HTR-8/SVneo (cell line): ENCODE results near the gene ADK.

Experiments
- DNase-seq: peaks from one replicate; pipeline ENCODE4 v3.0.0; 2011; ENCODE audit warnings: low spot score, mixed read lengths; ENCODE audit not compliant: insufficient read length
- FAIRE-seq: peaks from 2 replicates; lab custom pipeline; 2011; peaks lifted over from hg19 to GRCh38; lab: Jason Lieb, UNC

ADK gene

DNA sequence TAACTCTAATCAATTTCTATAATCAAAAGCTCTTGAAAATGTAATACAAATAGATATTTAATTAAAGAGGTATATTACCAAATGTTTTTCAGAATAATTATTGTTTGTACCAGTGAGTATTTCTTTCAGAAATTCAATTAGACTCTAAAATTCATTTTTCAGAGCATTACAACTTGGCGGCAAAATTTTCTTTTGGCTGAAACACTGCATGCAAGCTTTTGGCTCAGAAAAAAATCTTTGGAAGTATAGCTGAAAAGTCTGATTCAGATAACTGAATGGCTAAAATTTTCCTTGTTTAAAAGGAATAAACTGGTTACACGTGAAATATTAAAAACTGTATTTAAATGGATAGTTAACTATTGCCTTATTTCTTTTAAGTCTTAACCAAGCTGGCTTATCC lies 472.8 kb downstream of the ADK start:
- no peak for FAIRE-seq

DNA sequence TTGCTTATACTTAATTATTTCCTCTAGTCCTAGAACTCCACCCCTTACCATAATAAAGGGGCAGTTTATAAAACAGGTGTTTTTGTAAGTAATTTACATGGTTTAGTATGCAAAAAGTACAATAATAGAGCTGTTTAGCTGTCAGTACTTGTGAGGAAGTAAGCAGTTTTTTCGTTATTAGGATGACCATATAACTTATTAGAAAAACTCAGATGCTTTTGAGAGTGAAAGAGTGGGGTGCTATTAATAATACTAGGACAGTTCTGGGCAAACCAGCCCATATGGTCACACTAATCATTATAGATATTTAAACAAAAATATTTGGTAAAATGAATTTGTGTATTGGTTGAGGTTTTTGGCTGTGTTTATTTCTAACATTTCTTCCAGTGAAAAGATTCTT lies 473.5 kb downstream of the ADK start:
- DNase-seq: no peak
- no peak for FAIRE-seq

More for the DNA sequence above, 472.8 kb downstream of the ADK start:
- DNase-seq: no peak

DNA sequence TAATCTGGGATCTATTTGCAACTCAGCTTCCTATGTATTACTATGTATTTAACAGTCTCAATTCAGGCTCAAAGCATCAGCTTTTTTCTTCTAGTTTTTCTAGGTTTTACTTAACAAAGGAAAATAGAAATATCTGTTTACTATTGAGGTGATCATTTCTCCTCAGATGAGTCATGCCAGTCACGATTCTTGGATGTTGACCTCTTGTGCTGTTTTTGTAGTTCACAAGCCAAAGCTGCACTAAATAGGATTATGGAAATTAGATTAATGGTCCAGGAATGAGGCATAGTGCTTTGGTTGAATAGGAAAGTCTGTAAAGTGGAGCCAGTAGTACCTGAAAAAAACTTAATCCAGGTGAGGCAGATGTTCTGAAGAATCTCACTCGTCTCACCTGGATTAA lies 477.1 kb downstream of the ADK start:
- FAIRE-seq: no peak
- DNase-seq: no peak

- FAIRE-seq: no peak
These were observed 484.0 kb downstream of the ADK start for GRCh38 chr10:74634995-74635536.

DNA sequence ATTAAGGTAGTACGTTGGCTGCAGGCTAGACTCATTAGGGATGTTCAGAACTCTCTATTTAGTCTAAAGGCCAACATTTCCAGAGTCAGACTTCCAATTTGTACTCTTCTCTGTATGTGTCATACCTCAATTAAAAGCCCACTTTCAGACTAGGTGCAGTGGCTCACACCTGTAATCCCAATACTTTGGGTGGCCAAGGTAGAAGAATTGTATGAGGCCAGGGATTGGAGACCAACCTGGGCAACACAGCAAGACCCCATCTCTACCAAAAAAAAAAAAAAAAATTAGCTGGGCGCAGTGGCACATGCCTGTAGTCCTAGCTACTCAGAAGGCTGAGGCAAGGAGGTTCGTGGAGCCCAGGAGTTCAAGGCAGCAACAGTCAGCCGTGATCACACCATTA lies 484.6 kb downstream of the ADK start:
- DNase-seq (no peak), FAIRE-seq (no peak)

More at GRCh38 chr10:74634995-74635536, 484.0 kb downstream of the ADK start:
- DNase-seq: no peak

GRCh38 chr10:74637685-74638084 lies 486.7 kb downstream of the ADK start:
- no peak for FAIRE-seq

GRCh38 chr10:74640134-74640921 lies 489.3 kb downstream of the ADK start:
- no peak for DNase-seq
- FAIRE-seq: no peak

More at GRCh38 chr10:74637685-74638084, 486.7 kb downstream of the ADK start:
- no peak for DNase-seq

DNA sequence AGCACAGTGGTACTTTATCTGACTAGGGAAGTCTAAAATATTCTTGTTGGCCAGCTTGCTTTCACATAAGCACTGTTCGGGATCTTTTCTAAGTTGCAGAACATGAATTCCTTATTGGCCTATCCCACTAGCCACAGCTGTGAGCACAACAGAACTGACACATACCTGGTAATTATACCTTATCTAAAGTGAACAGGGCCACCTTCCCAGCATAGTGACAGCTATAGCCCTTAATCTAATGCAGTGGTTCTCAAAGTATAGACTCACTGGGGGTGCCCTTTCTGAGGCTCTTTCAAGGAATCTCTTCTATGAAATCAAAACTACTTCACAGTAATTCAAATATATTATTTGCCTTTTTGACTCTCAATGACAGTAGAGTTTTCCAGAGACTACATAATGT lies 490.6 kb downstream of the ADK start:
- DNase-seq: no peak
- no peak for FAIRE-seq

DNA sequence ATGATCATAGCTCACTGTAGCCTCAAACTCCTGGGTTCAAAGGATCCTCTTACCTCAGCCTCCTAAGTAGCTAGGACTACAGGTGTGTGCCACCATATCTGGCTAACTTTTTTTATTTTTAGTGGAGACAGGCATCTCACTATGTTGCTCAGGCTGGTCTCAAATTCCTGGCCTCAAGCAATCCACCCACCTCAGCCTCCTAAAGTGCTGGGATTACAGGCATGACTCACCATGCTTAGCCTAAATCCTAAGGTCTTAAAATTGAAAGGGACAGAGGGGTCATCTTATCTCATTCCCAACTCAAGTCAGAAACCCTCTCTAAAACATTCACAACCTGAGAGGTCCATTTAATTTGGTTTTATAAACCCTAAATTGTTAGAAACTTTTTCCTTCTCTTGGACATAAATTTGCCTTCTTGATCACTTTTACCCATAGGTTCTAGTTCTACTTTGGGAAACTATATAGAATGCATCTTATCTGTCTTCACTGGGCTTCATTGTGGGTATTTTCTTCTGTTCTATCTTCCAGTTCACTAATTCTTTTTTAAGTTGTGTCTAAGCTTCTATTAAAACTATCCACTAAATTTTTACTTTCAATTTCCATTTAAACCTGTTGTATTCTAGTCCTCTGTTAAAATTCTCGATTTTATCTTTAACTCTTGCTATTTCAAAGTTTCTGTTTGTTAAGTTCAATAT lies 492.0 kb downstream of the ADK start:
- DNase-seq: no peak

DNA sequence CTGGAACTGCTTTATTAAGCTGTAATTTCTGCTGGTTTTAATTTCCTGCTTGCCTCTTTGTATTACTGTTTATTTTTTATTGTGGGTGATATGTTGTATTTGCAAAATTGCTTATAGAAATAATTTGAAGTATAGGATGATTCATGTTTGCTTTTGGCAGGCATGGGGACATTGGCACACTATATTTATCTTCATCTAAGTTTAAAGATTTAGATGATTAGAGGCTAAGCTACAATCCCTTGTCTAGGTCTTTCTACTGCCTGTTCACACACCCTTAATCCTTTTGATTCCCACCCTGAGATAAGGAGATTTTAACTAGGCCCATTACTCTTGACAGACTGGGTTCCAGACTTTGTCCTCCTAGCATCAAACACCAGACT lies 492.6 kb downstream of the ADK start:
- FAIRE-seq (no peak), DNase-seq (no peak)

More for the DNA sequence above, 492.0 kb downstream of the ADK start:
- FAIRE-seq: no peak

- DNase-seq: no peak
- no peak for FAIRE-seq
These were observed 493.7 kb downstream of the ADK start for GRCh38 chr10:74644738-74645137.

GRCh38 chr10:74645692-74646091 lies 494.7 kb downstream of the ADK start:
- FAIRE-seq (no peak), DNase-seq (no peak)

DNA sequence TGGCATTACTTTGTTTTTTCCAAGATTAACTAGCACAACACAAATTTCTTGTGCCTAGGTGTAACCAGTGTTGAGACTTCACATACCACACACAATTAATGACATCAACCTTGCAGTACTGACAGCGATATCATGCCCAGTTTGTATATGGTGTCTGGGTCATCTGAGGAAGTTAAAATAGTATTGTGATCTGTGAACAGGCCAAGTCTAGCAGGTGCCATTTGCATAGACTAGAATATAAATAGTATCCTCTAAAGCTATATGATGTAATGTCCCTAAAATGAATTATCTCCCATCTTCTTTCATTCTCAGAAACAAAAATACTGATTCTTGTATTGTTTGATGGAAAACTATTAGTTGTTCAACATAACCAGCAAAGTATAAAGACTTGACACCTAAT lies 499.6 kb downstream of the ADK start:
- no peak for FAIRE-seq
- no peak for DNase-seq

DNA sequence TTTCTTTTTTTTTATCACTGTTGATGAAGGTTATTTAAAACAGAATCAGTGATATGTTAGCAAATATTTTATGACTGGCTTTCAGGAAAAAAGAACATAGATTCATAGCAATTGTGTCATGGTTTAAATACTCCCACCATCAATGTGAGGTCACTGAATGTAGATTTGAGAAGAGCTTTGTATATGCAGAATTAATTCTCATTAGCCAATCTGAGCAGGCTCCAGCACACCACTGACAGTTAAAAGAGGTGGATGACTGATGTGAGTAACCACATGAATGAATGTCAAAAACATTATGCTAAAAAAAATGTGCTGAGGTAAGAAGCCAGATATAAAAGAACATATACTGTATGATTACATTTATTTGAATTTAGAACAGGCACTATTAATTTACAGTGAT lies 500.5 kb downstream of the ADK start:
- DNase-seq: no peak
- no peak for FAIRE-seq

GRCh38 chr10:74652664-74653063 lies 501.6 kb downstream of the ADK start:
- DNase-seq (no peak), FAIRE-seq (no peak)

GRCh38 chr10:74658511-74658910 lies 507.5 kb downstream of the ADK start:
- DNase-seq (no peak), FAIRE-seq (no peak)

DNA sequence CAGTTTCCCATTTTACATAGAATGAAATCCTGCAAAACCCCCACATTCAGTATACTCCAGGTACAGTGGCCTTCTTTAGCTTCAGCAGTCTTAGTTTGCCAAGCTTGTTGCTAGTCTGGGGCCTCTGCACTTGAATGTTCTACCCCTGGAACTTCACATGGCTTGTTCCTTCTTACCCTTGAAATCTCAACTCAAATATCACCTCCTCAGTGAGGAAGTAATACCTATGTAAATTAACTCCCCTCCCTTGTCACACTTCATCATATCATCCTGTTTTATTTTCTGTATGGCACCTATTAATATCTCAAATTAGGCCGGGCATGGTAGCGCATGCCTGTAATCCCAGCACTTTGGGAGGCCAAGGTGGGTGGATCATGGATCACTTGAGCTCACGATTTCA lies 511.6 kb downstream of the ADK start:
- DNase-seq (no peak), FAIRE-seq (no peak)

DNA sequence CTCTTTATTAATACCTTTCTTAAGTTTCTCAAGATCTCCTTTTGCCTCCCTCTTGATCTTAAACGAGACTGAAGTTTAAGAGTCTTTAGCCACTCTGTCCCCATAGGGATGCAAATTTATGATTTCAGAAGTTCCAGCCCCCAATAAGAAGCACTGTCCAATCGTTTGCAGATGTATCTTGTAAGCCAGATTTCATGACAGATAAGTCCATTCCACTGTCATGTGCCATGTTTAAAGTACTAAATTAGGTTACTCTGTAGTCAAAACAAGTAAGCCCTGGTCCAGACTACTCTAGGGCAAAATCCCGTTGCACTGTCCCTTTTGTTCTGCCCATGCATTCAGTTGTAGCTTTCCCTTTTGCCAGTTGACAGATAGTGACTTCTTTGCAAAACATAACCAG lies 518.2 kb downstream of the ADK start:
- no peak for FAIRE-seq
- no peak for DNase-seq

GRCh38 chr10:74671716-74672115 lies 520.7 kb downstream of the ADK start:
- DNase-seq (no peak), FAIRE-seq (no peak)

DNA sequence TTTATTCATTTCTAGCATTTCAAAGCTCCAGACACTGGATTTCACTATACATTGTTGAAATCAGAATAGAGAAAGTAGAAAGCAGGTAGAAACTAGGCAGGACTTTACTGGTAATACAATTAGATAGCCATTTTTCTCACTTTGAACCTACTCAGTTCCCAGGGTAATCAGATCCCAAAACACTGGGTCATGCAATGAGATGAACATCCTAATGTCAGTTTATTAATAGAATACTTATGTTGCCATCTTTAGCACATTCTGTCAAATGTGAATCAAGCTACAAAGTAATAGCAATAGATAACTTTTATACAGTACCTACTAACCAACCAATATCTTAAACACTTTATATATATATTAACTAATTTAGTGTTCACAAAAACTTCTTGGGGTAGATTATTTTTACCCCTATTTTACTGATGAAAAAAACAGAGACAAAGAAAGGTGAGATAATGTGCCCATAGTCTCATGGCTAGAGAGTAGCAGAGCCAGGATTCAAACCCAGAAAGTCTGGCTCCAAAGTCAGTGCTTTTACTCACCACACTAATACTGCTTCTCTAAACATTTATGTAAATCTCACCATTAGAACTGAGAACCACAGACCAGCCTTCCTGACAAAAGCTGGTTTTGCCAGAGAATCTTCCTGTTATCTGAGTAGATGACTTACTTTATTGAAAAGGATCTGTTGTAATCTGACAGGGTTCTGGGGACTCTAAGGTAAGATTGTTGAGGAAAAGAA lies 521.6 kb downstream of the ADK start:
- no peak for FAIRE-seq
- DNase-seq: no peak

GRCh38 chr10:74674927-74675326 lies 523.9 kb downstream of the ADK start:
- FAIRE-seq (no peak), DNase-seq (no peak)
